ENCODE results near the gene CELF1. TPM values are rescaled to one million over a fixed set of nuclear protein-coding genes. Genes with fewer than 3 reads are reported as not detected.
A peak's percentile ranks its signal among the peaks of the same experiment; 100 is the strongest.

Gene CELF1
- polyA plus RNA-seq (2011; rRNA removed) (87.2 and 87.5 TPM in 2 replicates), polyA minus RNA-seq (2011; rRNA and poly(A)+ RNA removed) (135 and 147 TPM in 2 replicates)

DNA sequence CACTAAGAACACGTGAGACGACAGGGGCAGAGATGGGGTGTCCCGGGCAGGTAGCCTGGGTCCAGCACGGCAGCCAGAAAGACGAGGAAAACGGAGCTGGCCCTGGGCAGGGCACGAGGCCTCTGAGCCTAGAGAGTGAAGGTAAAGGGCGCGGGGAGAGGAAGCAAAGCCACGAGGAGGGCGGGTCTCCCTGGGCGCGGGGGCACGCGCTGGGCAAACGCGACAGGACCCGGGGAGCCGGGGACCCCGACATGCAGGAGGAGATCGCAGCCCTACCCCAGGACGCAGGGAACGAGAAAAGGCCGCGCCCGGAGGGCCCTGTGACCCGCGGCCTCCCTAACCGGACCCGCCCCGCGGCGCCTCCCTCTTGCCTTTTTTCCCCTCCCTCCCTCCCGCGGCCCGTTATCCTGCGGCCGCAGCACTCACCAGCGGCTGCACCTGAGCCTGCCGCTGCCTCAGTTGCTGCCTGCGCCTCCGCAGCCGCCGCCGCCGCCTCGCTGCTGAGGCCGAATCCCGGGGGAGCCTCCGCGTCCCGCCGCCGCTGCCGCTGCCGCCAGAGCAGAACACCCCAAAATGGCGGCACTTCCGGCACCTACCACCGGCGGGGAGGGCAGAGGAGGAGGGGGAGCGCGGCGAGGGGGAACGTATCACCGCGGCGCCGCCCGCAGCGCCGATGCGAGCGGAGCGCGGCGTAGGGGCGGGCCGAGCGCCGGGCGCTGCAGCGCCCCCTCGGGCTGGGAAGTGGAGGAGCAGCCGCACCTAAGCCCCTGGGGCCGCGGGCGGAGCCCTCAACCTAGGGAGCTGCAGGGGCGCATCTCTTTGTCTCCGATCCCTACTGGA, at the start of gene CELF1:
TSS of gene CELF1 (minus strand) at position 567 of the 840 bp plus-strand sequence. CDS start 53,609 bp downstream, outside the sequence.
- TF ChIP-seq, protein P1, sequence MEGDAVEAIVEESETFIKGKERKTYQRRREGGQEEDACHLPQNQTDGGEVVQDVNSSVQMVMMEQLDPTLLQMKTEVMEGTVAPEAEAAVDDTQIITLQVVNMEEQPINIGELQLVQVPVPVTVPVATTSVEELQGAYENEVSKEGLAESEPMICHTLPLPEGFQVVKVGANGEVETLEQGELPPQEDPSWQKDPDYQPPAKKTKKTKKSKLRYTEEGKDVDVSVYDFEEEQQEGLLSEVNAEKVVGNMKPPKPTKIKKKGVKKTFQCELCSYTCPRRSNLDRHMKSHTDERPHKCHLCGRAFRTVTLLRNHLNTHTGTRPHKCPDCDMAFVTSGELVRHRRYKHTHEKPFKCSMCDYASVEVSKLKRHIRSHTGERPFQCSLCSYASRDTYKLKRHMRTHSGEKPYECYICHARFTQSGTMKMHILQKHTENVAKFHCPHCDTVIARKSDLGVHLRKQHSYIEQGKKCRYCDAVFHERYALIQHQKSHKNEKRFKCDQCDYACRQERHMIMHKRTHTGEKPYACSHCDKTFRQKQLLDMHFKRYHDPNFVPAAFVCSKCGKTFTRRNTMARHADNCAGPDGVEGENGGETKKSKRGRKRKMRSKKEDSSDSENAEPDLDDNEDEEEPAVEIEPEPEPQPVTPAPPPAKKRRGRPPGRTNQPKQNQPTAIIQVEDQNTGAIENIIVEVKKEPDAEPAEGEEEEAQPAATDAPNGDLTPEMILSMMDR (IDR thresholded peaks at IDR 0.05; ENCODE audit: low read depth, low read length), result peak; percentile 66
- DNase-seq (ENCODE audit: low read depth, low spot score), result peak; percentile 53
- H3K9me3 ChIP-seq (ENCODE audit: control insufficient read depth, insufficient read depth, low read length), result peaks cover 3% of the 10 kb centered on the region; the same call in 1 of the 2 replicates
- ChIA-PET POLR2A (interaction anchor here (0.5 to 1.9 kb wide), 7 partner anchors 10 to 92 kb away, joined by 3 to 19 read pairs (median 3); no protein-coding TSS in a partner anchor), CTCF (interaction anchor here (0.5 to 2.5 kb wide), 43 partner anchors 9 to 151 kb away, joined by 3 to 33 read pairs (median 4); partner anchors contain the start of genes KBTBD4 and NDUFS3)
- no peaks in the 10 kb centered on the region for H3K27me3 ChIP-seq (ENCODE audit: control insufficient read depth, insufficient read depth, low read length)
- peak within 1 kb of the TSS; percentile 99 for H3K4me3 ChIP-seq (ENCODE audit: low read depth, low read length)
- H3K27ac ChIP-seq (ENCODE audit: low read depth, low read length), result peak within 1 kb of the TSS; percentile 82

- no peak overlapping the region for H3K4me3 ChIP-seq (ENCODE audit: low read depth, low read length)
- ChIA-PET CTCF (no interaction called here), POLR2A (no interaction called here)
- no peak overlapping the region for H3K27ac ChIP-seq (ENCODE audit: low read depth, low read length)
- peaks cover 9% of the 10 kb centered on the region for H3K27me3 ChIP-seq (ENCODE audit: control insufficient read depth, insufficient read depth, low read length)
- TF ChIP-seq, protein P1 (IDR thresholded peaks at IDR 0.05; ENCODE audit: low read depth, low read length), result no peak
- H3K9me3 ChIP-seq (ENCODE audit: control insufficient read depth, insufficient read depth, low read length), result no peaks in the 10 kb centered on the region
- DNase-seq (ENCODE audit: low read depth, low spot score), result no peak
Measured at GRCh38 chr11:47599902-47600301, 47.0 kb upstream of the CELF1 start.

GRCh38 chr11:47595967-47596366, 43.0 kb upstream of the CELF1 start:
- TF ChIP-seq, protein P1 (IDR thresholded peaks at IDR 0.05; ENCODE audit: low read depth, low read length), result no peak
- Histone ChIP-seq H3K4me3 (ENCODE audit: low read depth, low read length) (no peak overlapping the region), H3K9me3 (ENCODE audit: control insufficient read depth, insufficient read depth, low read length) (no peaks in the 10 kb centered on the region), H3K27me3 (ENCODE audit: control insufficient read depth, insufficient read depth, low read length) (peaks cover 42% of the 10 kb centered on the region), H3K27ac (ENCODE audit: low read depth, low read length) (no peak overlapping the region)
- ChIA-PET CTCF (no interaction called here), POLR2A (no interaction called here)
- DNase-seq (ENCODE audit: low read depth, low spot score), result no peak

GRCh38 chr11:47595029-47595428, 42.1 kb upstream of the CELF1 start:
- peaks cover 45% of the 10 kb centered on the region for H3K27me3 ChIP-seq (ENCODE audit: control insufficient read depth, insufficient read depth, low read length)
- CTCF ChIA-PET, result no interaction called here
- TF ChIP-seq, protein P1 (IDR thresholded peaks at IDR 0.05; ENCODE audit: low read depth, low read length), result no peak
- peaks cover 5% of the 10 kb centered on the region; the same call in 1 of the 2 replicates for H3K9me3 ChIP-seq (ENCODE audit: control insufficient read depth, insufficient read depth, low read length)
- H3K4me3 ChIP-seq (ENCODE audit: low read depth, low read length), result no peak overlapping the region
- no peak overlapping the region for H3K27ac ChIP-seq (ENCODE audit: low read depth, low read length)
- DNase-seq (ENCODE audit: low read depth, low spot score), result no peak
- POLR2A ChIA-PET, result interaction anchor here (1.5 to 1.6 kb wide), 2 partner anchors 11 to 13 kb away, joined by 3 read pairs; no protein-coding TSS in a partner anchor
